ENCODE data around the gene SAMD11.

The SAMD11 gene

GRCh38 chr1:964691-965525 is 41.2 kb downstream of the SAMD11 start:
- no peak for TF ChIP-seq CTCF (conservative IDR thresholded peaks at IDR 0.05)
- H3K27ac ChIP-seq, result peak overlapping the region; percentile 89; the same call in 1 of the 2 replicates

DNA sequence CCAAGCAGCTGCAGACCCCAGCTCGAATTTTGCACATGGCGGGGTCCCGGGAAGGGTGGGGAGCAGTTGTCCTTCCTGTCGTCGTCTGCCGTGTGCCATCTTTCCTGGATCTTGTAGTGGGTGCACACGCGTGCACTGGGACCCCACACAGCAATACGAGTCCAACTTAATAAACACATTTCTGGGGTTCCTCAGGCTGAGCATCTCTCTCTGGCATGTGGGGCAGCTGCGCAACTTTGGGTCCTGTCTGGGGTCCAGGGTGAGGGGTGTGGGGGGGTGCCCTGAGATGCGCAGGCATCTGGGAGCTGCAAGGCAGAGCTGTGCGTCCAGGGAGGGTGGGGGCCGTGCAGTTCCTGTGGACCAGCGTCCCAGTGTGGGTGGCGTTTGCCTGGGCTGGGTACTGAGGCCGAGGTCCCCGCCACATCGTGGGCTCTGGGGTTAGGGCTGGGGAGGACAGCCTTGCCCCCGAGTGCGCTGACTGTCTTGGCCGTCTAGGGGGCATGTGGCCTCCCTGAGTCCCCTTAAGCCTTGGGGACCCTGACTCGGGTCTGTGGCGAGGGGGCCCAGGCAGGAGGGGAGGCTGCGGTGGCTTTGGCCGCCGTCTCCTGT is 41.9 kb downstream of the SAMD11 start:
- no peak for TF ChIP-seq CTCF (conservative IDR thresholded peaks at IDR 0.05)
- H3K27ac ChIP-seq, result peak overlapping the region; percentile 89

- TF ChIP-seq CTCF (conservative IDR thresholded peaks at IDR 0.05), result no peak
- H3K27ac ChIP-seq, result peak within 1 kb of the TSS; percentile 89
Measured at GRCh38 chr1:966135-966703, 42.5 kb downstream of the SAMD11 start, which contains the start of gene PLEKHN1. PLEKHN1 (plus strand) TSS chr1:966482; CDS start chr1:966532, 50 bp downstream.

- peak overlapping the region; percentile 89 for H3K27ac ChIP-seq
- no peak for TF ChIP-seq CTCF (conservative IDR thresholded peaks at IDR 0.05)
Measured at GRCh38 chr1:966704-967300, 43.1 kb downstream of the SAMD11 start.

DNA sequence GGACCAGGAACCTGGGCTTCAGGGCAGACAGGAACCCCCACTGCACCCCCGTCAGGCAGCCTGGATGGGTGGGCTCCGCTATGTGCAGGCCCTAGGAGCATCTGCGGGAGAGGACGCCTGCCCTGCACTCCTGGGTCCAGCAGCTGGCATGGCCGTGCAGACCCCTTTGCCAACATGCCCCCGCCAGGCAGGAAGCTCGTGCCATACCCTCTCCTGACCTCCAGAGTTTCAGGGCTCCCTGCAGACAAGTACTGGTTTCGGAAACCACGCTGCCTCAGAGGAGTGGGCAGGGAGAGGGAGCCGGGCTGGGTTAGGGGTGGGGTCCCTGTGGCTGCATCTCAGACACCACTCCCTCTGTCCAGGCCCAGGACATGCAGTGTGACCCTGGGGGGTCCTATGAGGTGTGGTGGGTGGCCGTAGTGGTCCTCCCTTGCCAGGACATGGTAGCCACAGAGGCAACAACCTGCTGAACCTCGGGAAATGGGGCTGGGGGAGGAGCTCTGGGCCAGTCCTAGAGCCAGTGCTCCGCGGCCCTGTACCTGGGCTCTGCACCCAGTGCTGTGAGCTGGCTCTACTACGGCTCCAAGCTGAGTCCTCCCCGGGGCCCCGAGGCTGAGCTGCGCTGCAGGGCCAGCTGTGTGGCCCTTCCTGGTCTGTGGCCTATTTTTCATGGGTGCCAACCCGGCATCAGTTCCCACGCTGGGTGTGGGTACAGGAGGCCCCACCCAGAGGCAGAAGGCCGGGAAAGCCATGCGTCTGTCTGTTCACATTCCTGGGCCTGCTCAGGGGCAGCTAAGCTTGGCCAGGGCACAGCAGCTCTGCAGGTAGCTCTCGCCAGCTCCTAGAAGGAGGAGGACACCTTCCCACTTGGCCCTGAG is 44.0 kb downstream of the SAMD11 start:
- H3K27ac ChIP-seq, result peak overlapping the region; percentile 89
- TF ChIP-seq CTCF (conservative IDR thresholded peaks at IDR 0.05), result no peak

DNA sequence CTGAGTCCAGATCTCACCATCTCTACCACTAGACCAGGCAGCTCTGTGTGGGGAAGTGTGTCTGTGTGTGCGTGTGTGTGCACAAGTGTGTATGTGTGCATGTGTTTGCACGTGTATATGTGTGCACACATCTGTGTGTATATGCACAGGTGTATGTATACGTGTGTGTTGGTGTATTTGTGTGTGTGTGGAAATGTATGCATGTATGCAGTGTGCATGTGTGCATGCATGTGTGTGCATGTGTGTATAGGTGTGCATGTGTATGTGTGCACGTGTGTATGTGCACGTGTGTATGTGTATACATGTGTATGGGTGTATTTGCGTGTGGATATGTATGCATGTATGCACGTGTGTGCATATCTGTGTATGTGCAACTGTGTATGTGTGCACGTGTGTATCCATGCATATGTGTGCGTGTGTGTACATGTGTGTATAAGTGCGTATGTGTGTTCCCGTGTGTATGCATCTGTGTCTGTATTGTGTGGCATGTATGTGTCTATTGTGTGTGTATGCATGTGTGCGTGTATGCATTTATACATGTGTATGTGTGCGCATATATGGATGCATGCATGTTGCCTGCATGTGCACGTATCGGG is 45.6 kb downstream of the SAMD11 start:
- TF ChIP-seq CTCF (conservative IDR thresholded peaks at IDR 0.05), result no peak
- H3K27ac ChIP-seq, result no peak overlapping the region

Measured in VCaP (cell line).